ENCODE data around the gene SPIRE1. TPM values are rescaled to one million over a fixed set of nuclear protein-coding genes. Genes with fewer than 3 reads are reported as not detected.

The SPIRE1 gene
- total RNA-seq, 6 experiments from 2014 or later, result 22.2 to 33.7 (median 28.2) TPM

DNA sequence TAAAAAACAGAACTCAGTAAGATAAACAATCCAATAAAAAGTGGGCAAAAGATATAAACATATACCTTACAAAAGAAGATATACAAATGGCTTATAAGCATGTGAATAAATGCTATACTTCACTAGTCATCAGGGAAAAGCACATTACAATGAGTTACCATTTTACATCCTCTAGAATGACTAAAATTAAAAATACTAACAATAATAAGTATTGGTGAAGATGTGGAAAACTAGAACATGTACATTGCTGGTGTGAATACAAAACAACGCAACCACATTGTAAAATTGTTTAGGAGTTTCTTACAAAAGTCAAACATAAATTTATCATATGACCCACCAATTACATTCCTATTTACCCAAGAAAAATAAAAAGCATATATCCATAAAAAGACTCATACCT is 80.1 kb downstream of the SPIRE1 start:
- TF ChIP-seq, protein P1, sequence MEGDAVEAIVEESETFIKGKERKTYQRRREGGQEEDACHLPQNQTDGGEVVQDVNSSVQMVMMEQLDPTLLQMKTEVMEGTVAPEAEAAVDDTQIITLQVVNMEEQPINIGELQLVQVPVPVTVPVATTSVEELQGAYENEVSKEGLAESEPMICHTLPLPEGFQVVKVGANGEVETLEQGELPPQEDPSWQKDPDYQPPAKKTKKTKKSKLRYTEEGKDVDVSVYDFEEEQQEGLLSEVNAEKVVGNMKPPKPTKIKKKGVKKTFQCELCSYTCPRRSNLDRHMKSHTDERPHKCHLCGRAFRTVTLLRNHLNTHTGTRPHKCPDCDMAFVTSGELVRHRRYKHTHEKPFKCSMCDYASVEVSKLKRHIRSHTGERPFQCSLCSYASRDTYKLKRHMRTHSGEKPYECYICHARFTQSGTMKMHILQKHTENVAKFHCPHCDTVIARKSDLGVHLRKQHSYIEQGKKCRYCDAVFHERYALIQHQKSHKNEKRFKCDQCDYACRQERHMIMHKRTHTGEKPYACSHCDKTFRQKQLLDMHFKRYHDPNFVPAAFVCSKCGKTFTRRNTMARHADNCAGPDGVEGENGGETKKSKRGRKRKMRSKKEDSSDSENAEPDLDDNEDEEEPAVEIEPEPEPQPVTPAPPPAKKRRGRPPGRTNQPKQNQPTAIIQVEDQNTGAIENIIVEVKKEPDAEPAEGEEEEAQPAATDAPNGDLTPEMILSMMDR (IDR thresholded peaks at IDR 0.05), result no peak
- peaks cover 10% of the 10 kb centered on the region for H3K4me1 Mint-ChIP-seq (ENCODE audit: low read depth)

DNA sequence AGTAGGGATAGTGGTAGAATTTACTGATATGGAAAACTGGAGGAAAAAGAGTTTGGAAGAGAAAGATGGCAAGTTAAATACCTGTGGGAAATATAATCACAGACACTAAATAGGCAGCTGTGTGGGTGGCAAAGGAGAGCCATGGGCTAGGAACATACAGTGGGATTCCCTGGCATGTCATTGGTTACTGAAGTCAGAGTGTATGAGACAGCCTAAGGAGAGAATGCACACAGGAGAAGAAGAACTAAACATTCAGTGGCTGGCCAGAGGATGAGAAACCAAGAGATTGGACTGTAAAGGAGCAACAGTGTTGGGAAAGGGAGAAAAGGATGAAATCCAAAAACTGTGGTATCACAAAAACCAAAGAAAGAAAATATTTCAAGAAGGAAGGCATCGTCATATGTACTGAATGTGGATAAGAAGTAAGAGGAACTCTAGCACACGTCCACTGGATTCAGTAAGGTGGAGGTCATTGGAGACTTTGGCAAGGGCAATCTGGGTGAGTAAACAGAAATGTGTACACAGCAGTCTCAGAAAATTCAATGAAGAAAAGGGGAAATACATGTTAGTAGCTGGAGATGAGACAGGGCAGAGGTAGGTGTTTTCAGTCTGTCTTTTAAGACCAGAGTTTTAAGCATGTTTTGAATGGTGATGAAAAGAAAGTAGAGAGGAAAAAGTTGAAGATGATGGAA is 83.3 kb downstream of the SPIRE1 start:
- Mint-ChIP-seq H3K9me3 (no peaks in the 10 kb centered on the region), H3K4me3 (no peak overlapping the region), H3K4me1 (ENCODE audit: low read depth) (peaks cover 10% of the 10 kb centered on the region), H3K27ac (no peak overlapping the region; the same call in 1 of the 2 replicates), H3K27me3 (ENCODE audit: insufficient read depth) (no peaks in the 10 kb centered on the region; the same call in 1 of the 2 replicates), H3K36me3 (ENCODE audit: low read depth) (no peaks in the 10 kb centered on the region)
- no peak for DNase-seq
- TF ChIP-seq, protein P1 (IDR thresholded peaks at IDR 0.05), result no peak

More for the DNA sequence above, 80.1 kb downstream of the SPIRE1 start:
- Mint-ChIP-seq H3K9me3 (no peaks in the 10 kb centered on the region), H3K27me3 (ENCODE audit: insufficient read depth) (no peaks in the 10 kb centered on the region), H3K36me3 (ENCODE audit: low read depth) (no peaks in the 10 kb centered on the region), H3K4me3 (no peak overlapping the region), H3K27ac (no peak overlapping the region)
- no peak for DNase-seq

DNA sequence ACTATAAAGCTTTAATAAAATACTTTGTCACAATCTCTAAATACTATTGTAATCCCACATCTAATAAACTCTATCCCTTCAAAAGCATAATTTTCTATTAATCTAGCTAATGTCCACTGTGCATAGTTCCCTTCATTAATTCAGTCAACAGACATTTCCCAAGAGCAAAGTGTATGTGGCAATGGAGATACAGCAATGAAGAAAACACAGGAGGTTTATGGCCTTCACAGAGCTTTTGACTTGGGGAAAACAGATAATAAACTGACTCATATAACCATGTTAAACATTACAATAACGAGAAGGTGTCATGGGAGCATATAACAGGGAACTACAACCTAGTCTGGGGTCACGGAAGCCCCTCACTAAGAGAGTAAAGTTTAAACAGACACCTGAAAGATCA is 86.3 kb downstream of the SPIRE1 start:
- no peaks in the 10 kb centered on the region; the same call in 1 of the 2 replicates for H3K27me3 Mint-ChIP-seq (ENCODE audit: insufficient read depth)
- DNase-seq, result no peak
- H3K27ac Mint-ChIP-seq, result no peak overlapping the region
- peaks cover 15% of the 10 kb centered on the region for H3K4me1 Mint-ChIP-seq (ENCODE audit: low read depth)
- H3K4me3 Mint-ChIP-seq, result no peak overlapping the region
- no peaks in the 10 kb centered on the region for H3K36me3 Mint-ChIP-seq (ENCODE audit: low read depth)
- H3K9me3 Mint-ChIP-seq, result no peaks in the 10 kb centered on the region
- TF ChIP-seq, protein P1 (IDR thresholded peaks at IDR 0.05), result no peak

DNA sequence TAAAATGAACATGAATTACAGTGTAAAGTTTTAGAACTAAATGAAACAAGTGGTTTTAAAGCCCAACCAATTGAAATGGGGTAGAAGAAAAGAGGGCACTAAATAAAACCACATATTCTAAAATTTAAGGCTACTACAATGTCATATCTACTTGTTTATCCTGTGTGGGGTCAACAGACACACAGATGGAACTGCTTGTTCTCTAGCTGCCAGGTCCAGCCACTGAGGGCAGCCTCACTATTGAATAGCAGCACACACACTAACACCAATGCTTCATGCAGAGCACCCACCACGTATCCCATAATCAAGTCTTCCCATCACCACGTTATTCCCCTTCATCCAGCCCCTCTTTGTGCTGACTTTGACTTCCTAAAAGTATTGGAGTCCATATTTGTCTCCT is 88.1 kb downstream of the SPIRE1 start:
- Mint-ChIP-seq H3K9me3 (no peaks in the 10 kb centered on the region), H3K4me3 (no peak overlapping the region), H3K4me1 (ENCODE audit: low read depth) (peaks cover 11% of the 10 kb centered on the region), H3K27ac (no peak overlapping the region), H3K27me3 (ENCODE audit: insufficient read depth) (no peaks in the 10 kb centered on the region; the same call in 1 of the 2 replicates), H3K36me3 (ENCODE audit: low read depth) (no peaks in the 10 kb centered on the region)
- TF ChIP-seq, protein P1 (IDR thresholded peaks at IDR 0.05), result no peak
- DNase-seq, result no peak

DNA sequence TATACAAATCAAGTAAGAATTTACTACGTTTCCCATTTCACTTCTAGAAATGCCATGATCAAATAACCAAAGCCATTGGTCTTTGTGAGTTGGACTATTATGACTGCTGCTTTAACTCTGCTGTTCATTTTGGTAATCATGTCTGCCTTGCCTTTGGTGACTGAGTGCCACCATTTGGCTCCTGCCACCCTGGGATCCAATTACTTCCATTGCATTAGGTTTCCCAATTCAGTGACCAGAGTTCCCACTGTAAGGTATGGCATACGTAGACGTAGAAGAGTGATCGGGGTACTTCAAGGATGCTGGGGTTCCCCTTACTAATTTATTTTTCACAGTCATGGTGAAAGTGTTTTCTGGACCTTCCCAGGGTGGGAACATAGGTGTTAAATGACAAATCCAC is 90.1 kb downstream of the SPIRE1 start:
- no peak overlapping the region for H3K4me3 Mint-ChIP-seq
- TF ChIP-seq, protein P1 (IDR thresholded peaks at IDR 0.05), result no peak

More for the DNA sequence above, 90.1 kb downstream of the SPIRE1 start:
- Mint-ChIP-seq H3K4me1 (ENCODE audit: low read depth) (peaks cover 14% of the 10 kb centered on the region; the same call in 1 of the 2 replicates), H3K36me3 (ENCODE audit: low read depth) (no peaks in the 10 kb centered on the region), H3K27ac (no peak overlapping the region), H3K27me3 (ENCODE audit: insufficient read depth) (no peaks in the 10 kb centered on the region; the same call in 1 of the 2 replicates), H3K9me3 (no peaks in the 10 kb centered on the region)
- DNase-seq, result no peak
